Osteoblast (primary cell): ENCODE measurements around the gene CA9. TPM values are rescaled to one million over a fixed set of nuclear protein-coding genes. Genes with fewer than 3 reads are reported as not detected.

Experiments used
- DNase-seq: peaks from one replicate; pipeline ENCODE4 v3.0.0; 2011; ENCODE audit warnings: low spot score, mixed read lengths; ENCODE audit not compliant: insufficient read length; ENCODE audit errors: missing footprints
- H2AFZ ChIP-seq: 2 replicates; pipeline ENCODE4 v1.6.0; 2011; ENCODE audit warnings: mild to moderate bottlenecking, low read length
- H3K27ac ChIP-seq: 2 replicates; pipeline ENCODE4 v1.5.1; 2011; ENCODE audit warnings: mild to moderate bottlenecking, low read depth, low read length, moderate library complexity
- H3K27me3 ChIP-seq: 2 replicates; pipeline ENCODE4 v1.6.0; 2012; ENCODE audit warnings: mild to moderate bottlenecking, control low read depth, inconsistent platforms, low read length, moderate library complexity; ENCODE audit not compliant: insufficient read depth
- H3K36me3 ChIP-seq: 2 replicates; pipeline ENCODE4 v1.5.1; 2011; ENCODE audit warnings: mild to moderate bottlenecking, low read length, control low read depth, moderate library complexity; ENCODE audit not compliant: insufficient read depth
- H3K4me1 ChIP-seq: 2 replicates; pipeline ENCODE4 v1.5.1; 2011; ENCODE audit warnings: mild to moderate bottlenecking, low read length, control low read depth, moderate library complexity; ENCODE audit not compliant: insufficient read depth
- H3K4me2 ChIP-seq: 2 replicates; pipeline ENCODE4 v1.6.0; 2011; ENCODE audit warnings: mild to moderate bottlenecking, low read length; ENCODE audit not compliant: insufficient read depth
- H3K4me3 ChIP-seq: fragments of 200-600 bp; sonication (generic); 3 replicates; pipeline ENCODE4 v1.5.1; 2012; ENCODE audit warnings: mild to moderate bottlenecking, low read length, inconsistent platforms; ENCODE audit not compliant: insufficient read depth
- H3K79me2 ChIP-seq: 2 replicates; pipeline ENCODE4 v1.6.0; 2012; ENCODE audit warnings: mild to moderate bottlenecking, low read length, control low read depth, inconsistent platforms; ENCODE audit not compliant: insufficient read depth
- H3K9me3 ChIP-seq: 2 replicates; pipeline ENCODE4 v1.5.1; 2011; ENCODE audit warnings: low read depth, low read length, control low read depth
- H4K20me1 ChIP-seq: 2 replicates; pipeline ENCODE4 v1.6.0; 2012; ENCODE audit warnings: mild to moderate bottlenecking, low read length, control low read depth; ENCODE audit not compliant: insufficient read depth
- total RNA-seq: library from RNA; depleted of rRNA; stranded (reverse); fragments of >200 nt; gene quantifications from 2 replicates; pipeline ENCODE4 v1.2.3, GENCODE V29; 2012
- TF ChIP-seq, protein P1 (sequence below): IDR thresholded peaks from 2 replicates; pipeline ENCODE4 v1.5.1; 2011; ENCODE audit warnings: mild to moderate bottlenecking, low read depth, low read length, moderate library complexity; ENCODE audit errors: extremely low read depth

The CA9 gene
- total RNA-seq, 1 donor = not detected

DNA sequence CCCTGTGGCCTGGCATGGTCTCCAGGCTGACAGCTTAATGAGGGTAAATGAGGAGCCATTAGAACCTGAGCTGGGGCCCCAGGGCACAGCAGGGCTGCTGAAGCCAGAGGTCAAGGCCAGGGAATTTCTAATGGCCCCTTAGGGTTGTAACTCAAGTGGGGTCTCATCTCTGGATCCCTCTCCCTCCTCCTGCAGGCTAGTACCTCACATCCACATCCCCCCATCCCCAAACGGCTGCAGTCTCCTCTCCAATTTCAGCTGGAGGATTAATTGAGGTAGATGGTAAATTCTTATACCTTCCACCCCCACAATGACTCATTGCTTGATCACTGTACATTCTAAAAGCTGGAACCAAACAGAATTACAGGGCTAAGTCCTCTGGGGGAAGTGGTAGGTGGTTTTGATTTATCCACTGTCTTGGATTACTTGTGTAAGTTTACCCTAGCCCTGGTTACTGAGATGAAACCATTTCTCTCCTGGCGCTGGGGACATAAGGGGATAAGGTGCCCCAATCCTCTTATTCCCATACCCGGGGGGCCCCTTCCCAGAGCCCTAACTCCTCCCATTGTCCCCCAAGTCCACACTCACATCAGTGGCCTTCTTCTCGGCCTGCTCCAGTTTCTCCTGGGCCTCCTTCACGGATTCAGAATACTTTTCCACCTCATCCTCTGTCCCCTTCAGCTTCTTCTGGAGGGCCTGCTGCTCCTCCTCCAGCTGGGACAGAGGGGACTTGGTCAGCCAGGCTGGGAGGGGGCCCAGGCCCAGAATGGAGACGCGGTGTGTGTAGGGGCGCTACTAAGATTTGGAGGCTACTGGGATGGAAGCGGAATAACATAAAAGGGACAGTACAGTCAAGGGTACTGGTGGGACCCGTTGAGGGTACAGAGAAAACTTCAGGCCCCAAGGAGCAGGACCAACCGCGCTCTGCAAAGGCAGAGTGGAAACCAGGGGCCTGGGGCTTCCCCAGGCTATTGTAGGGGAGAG is 15.1 kb downstream of the CA9 start:
- H3K36me3 ChIP-seq = peaks cover 48% of the 10 kb centered on the region

DNA sequence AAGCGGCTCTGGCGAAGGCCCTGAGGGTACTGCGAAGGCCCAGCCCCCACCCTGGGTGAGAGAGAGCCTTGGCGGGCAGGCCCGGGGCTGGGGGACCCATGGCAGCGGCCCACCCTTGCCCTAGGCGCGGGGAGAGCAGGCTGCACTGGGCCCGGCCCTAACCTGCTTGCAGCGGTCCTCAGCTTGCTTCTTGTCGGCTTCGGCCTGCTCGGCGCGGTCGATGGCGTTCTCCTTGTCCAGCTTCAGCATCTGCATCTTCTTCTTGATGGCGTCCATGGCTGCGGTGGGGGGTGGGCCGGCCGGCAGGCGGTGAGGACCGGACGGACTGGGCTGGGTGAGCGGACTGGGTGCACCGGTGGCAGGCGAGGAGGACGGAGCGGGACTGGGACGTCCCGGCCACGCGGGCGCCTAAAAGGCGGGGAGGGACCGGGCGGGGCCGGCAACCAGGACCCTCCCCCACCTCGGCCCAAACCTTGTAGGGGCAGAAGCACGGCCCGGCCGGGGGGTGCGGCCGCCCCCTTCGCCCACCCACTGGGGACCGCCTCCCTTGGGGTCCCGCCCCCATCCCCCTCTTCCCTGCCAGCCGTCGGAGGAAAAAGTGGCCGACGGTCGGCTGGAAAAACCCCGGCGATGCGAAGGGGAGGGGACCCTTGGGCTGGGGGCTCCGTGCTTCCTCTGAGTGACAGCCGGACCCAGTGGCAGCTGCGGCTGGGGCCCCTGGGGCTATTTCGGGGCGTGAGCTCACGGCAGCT is 16.0 kb downstream of the CA9 start, which contains the start of gene TPM2:
Gene TPM2, minus strand, starts transcription at position 384 of the 752 bp plus-strand sequence. Its CDS starts 108 bp downstream, at position 276.
- Histone ChIP-seq H3K4me1 (peaks cover 40% of the 10 kb centered on the region), H3K27ac (peak within 1 kb of the TSS; percentile 87), H3K36me3 (peaks cover 39% of the 10 kb centered on the region), H3K4me2 (peak within 1 kb of the TSS; percentile 100), H4K20me1 (peaks cover 50% of the 10 kb centered on the region), H3K79me2 (peaks cover 49% of the 10 kb centered on the region), H2AFZ (no peak within 1 kb of the TSS), H3K27me3 (no peaks in the 10 kb centered on the region), H3K9me3 (no peaks in the 10 kb centered on the region), H3K4me3 (peak within 1 kb of the TSS; percentile 93)
- peak; percentile 96 for DNase-seq
- TF ChIP-seq, protein P1, sequence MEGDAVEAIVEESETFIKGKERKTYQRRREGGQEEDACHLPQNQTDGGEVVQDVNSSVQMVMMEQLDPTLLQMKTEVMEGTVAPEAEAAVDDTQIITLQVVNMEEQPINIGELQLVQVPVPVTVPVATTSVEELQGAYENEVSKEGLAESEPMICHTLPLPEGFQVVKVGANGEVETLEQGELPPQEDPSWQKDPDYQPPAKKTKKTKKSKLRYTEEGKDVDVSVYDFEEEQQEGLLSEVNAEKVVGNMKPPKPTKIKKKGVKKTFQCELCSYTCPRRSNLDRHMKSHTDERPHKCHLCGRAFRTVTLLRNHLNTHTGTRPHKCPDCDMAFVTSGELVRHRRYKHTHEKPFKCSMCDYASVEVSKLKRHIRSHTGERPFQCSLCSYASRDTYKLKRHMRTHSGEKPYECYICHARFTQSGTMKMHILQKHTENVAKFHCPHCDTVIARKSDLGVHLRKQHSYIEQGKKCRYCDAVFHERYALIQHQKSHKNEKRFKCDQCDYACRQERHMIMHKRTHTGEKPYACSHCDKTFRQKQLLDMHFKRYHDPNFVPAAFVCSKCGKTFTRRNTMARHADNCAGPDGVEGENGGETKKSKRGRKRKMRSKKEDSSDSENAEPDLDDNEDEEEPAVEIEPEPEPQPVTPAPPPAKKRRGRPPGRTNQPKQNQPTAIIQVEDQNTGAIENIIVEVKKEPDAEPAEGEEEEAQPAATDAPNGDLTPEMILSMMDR = no peak

More for the DNA sequence above, 15.1 kb downstream of the CA9 start:
- Histone ChIP-seq H2AFZ (no peak overlapping the region), H3K9me3 (no peaks in the 10 kb centered on the region), H3K4me2 (peak overlapping the region; percentile 100), H3K27ac (peak overlapping the region; percentile 83), H3K79me2 (peaks cover 52% of the 10 kb centered on the region), H4K20me1 (peaks cover 59% of the 10 kb centered on the region), H3K4me3 (peak overlapping the region; percentile 93), H3K27me3 (no peaks in the 10 kb centered on the region), H3K4me1 (peaks cover 48% of the 10 kb centered on the region)
- peak; percentile 94 for DNase-seq
- TF ChIP-seq, protein P1 = no peak

DNA sequence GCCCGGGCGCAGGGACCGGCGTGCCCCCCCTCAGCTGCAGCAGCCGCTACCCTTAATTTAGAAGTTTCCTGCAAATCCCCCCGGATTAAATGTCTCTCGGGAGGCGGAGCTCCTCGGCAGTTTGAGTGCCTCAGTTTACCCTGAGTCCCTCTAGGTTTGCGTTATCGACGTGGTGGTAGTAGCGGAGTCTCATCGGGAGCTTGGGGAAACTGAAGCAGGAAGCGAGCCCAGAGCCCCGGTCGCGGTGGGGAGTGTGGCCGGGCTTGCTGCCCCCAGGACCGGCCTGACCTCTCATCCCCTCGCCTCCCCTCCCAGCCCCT is 16.5 kb downstream of the CA9 start:
- H3K27me3 ChIP-seq = no peaks in the 10 kb centered on the region
- peaks cover 34% of the 10 kb centered on the region for H3K36me3 ChIP-seq
- no peaks in the 10 kb centered on the region for H3K9me3 ChIP-seq
- H3K27ac ChIP-seq = peak overlapping the region; percentile 74
- peaks cover 45% of the 10 kb centered on the region for H4K20me1 ChIP-seq
- H3K79me2 ChIP-seq = peaks cover 43% of the 10 kb centered on the region
- H3K4me2 ChIP-seq = peak overlapping the region; percentile 100
- peak; percentile 91 for DNase-seq
- TF ChIP-seq, protein P1 = no peak
- peak overlapping the region; percentile 93 for H3K4me3 ChIP-seq
- H2AFZ ChIP-seq = no peak overlapping the region
- peaks cover 39% of the 10 kb centered on the region for H3K4me1 ChIP-seq
